ENCODE results near the gene KDM2B.

The KDM2B gene

DNA sequence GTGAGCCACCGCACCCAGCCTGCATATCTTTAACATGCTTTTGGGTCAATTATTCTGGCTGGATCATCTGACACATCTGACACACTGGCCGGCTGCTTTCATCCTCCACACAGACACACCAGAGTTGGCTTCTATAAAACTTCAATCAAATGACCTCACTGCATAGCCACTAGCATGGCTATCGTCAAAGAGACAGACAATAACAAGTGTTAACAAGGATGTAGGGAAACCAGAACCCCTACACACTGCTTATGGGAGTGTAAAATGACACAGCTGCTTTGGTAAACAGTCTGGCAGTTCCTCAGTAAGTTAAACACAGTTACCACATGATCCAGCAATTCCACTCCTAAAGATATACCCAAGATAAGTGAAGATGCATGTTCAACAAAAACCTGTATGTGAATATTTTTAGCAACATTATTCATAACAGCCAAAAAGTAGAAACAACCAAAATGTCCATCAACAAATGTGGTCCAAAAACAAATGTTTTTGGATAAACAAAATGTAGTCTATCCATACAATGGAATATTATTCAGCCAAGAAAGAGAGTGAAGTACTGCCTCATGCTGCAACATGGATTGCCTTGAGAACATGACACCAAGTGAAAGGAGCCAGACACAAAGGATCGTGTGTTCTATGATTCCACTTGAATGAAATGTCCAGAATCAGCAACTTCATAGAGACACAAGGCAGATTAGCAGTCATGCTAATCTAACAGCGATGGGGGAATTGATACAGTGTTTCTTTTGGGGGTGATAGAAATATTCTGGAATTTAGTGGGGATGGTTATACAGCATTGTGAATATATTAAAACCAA lies 10.1 kb downstream of the KDM2B start:
- TF ChIP-seq, protein P1, sequence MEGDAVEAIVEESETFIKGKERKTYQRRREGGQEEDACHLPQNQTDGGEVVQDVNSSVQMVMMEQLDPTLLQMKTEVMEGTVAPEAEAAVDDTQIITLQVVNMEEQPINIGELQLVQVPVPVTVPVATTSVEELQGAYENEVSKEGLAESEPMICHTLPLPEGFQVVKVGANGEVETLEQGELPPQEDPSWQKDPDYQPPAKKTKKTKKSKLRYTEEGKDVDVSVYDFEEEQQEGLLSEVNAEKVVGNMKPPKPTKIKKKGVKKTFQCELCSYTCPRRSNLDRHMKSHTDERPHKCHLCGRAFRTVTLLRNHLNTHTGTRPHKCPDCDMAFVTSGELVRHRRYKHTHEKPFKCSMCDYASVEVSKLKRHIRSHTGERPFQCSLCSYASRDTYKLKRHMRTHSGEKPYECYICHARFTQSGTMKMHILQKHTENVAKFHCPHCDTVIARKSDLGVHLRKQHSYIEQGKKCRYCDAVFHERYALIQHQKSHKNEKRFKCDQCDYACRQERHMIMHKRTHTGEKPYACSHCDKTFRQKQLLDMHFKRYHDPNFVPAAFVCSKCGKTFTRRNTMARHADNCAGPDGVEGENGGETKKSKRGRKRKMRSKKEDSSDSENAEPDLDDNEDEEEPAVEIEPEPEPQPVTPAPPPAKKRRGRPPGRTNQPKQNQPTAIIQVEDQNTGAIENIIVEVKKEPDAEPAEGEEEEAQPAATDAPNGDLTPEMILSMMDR (IDR thresholded peaks at IDR 0.05): no peak
- TF ChIP-seq ZFX (IDR thresholded peaks at IDR 0.05; ENCODE audit: borderline replicate concordance): no peak
- no peak overlapping the region for H3K27ac ChIP-seq

DNA sequence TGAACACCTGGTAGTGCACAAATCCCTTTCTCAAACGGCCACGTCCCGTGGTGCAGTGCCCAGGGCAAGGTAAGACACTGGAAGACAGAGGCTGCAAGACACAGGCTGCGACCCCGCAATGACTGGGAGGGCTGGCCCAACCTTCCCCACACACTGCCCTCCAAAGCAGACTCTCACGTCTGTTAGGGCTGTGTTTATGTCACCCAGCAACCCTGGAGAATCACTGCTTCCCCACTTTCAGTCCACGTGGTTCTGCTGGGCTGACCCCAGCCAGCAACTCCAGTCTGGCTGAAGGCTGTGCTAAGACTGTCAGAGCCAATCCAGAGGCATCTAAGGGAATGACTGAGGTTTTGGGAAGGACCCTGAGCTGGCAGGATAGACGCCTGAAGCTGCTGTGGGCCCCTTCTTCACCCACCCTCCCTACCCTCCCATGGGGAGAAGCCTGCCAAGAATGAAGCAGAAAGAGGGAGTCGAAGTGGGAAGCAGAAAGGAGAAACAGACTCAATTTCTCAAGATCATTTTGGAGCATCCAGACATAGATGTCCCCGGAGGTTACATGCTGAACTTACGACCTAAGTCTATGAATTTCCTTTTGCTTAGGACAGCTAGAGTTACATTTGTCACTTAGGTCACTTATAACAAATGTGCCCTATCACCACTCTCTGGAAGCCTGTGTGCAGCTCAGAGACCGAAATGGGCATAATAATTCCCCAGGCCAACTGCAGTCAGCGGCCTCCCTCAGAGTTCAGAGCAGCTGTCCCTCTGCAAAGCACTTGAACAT lies 11.7 kb downstream of the KDM2B start:
- TF ChIP-seq ZFX (IDR thresholded peaks at IDR 0.05; ENCODE audit: borderline replicate concordance): no peak
- TF ChIP-seq, protein P1 (IDR thresholded peaks at IDR 0.05): no peak
- no peak overlapping the region for H3K27ac ChIP-seq

- TF ChIP-seq, protein P1 (IDR thresholded peaks at IDR 0.05): no peak
- TF ChIP-seq ZFX (IDR thresholded peaks at IDR 0.05; ENCODE audit: borderline replicate concordance): no peak
- no peak overlapping the region for H3K27ac ChIP-seq
These were observed 12.3 kb downstream of the KDM2B start for GRCh38 chr12:121568518-121568917.

DNA sequence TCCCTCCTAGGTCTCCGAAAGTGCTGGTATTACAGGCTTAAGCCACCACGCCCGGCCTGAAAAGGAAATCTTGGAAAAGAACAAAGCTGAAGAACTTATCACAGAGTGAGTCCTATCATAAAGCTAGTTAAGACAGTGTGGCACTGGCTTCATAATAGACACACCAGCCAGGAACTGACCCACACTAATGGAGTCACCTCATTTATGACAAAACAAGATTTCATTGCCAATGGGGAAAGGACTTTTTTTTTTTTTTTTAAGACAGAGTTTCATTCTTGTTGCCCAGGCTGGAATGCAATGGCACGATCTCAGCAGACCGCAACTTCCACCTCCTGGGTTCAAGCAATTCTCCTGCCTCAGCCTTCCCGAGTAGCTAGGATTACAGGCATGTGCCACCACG lies 15.7 kb downstream of the KDM2B start:
- H3K27ac ChIP-seq: no peak overlapping the region
- TF ChIP-seq, protein P1 (IDR thresholded peaks at IDR 0.05): no peak
- TF ChIP-seq ZFX (IDR thresholded peaks at IDR 0.05; ENCODE audit: borderline replicate concordance): no peak

- no peak overlapping the region for H3K27ac ChIP-seq
- TF ChIP-seq ZFX (IDR thresholded peaks at IDR 0.05; ENCODE audit: borderline replicate concordance): no peak
- TF ChIP-seq, protein P1 (IDR thresholded peaks at IDR 0.05): no peak
These were observed 18.3 kb downstream of the KDM2B start for GRCh38 chr12:121562488-121562887.

- no peak overlapping the region for H3K27ac ChIP-seq
- TF ChIP-seq, protein P1 (IDR thresholded peaks at IDR 0.05): no peak
- no peak for TF ChIP-seq ZFX (IDR thresholded peaks at IDR 0.05; ENCODE audit: borderline replicate concordance)
These were observed 19.8 kb downstream of the KDM2B start for GRCh38 chr12:121561009-121561395.

All from 22Rv1 (cell line).